GM12878 (cell line): ENCODE results near the gene CACNA1I. TPM values are rescaled to one million over a fixed set of nuclear protein-coding genes. Genes with fewer than 3 reads are reported as not detected.

ENCODE experiments used
- ATAC-seq: fragments of 200-7000 bp; cut with Tn5 transposase; 3 replicates; pipeline ENCODE4 v1.9.1; 2020; ENCODE audit warnings: mild to moderate bottlenecking, moderate library complexity
- BruUV-seq: library from RNA; stranded (reverse); fragments of 400-500 nt; replicated peaks from 2 replicates; lab custom pipeline; 2021; lab: Mats Ljungman, UMichigan
- CTCF ChIA-PET: fragments of 300-600 bp; sonication (Branson Sonifier 250); formaldehyde crosslinking; extraction: SDS; loops from one replicate; lab custom pipeline; 2021; ENCODE audit warnings: inconsistent platforms; lab: Yijun Ruan, JAX
- POLR2A ChIA-PET: fragments of 350-600 bp; formaldehyde crosslinking; extraction: SDS; loops from one replicate; lab custom pipeline; 2021; ENCODE audit warnings: inconsistent platforms; lab: Charles Lee
- RAD21 ChIA-PET: fragments of 300-600 bp; sonication (Branson Sonifier 250); formaldehyde crosslinking; loops from one replicate; lab custom pipeline; 2023; ENCODE audit warnings: antibody characterized with exemption; ENCODE audit not compliant: unreplicated experiment; lab: Charles Lee
- SMC1A ChIA-PET: fragments of 300-600 bp; sonication (Branson Sonifier 250); formaldehyde crosslinking; loops from one replicate; lab custom pipeline; 2023; ENCODE audit not compliant: unreplicated experiment, uncharacterized antibody; lab: Charles Lee
- DNase-seq: peaks from one replicate; pipeline ENCODE4 v3.0.0-alpha.2; 2011; ENCODE audit warnings: low read depth, low spot score
- FAIRE-seq: peaks from 3 replicates; lab custom pipeline; 2011; peaks lifted over from hg19 to GRCh38; lab: Jason Lieb, UNC
- H2AFZ ChIP-seq: 2 replicates; pipeline ENCODE4 v1.6.0; 2011; ENCODE audit warnings: low read depth, low read length, control low read depth; ENCODE audit not compliant: control insufficient read depth
- H3K27ac ChIP-seq: 2 replicates; pipeline ENCODE4 v1.5.1; 2011; ENCODE audit warnings: control low read depth; ENCODE audit not compliant: control insufficient read depth, insufficient read depth
- H3K27me3 ChIP-seq, 2 experiments: replicated peaks in 1 of 2; 2 replicates each; pipeline versions ENCODE4 v1.6.0 to v1.6.1; 2011; ENCODE audit warnings: low read length in 1 of 2; ENCODE audit not compliant: control insufficient read depth in 2 of 2, insufficient read depth in 2 of 2
- H3K36me3 ChIP-seq, 2 experiments: 2 replicates each; pipeline ENCODE4 v1.5.1; 2011; ENCODE audit warnings: low read length in 1 of 2; ENCODE audit not compliant: control insufficient read depth in 2 of 2, insufficient read depth in 2 of 2
- H3K4me1 ChIP-seq: 2 replicates; pipeline ENCODE4 v1.6.1; 2011; ENCODE audit warnings: mild to moderate bottlenecking, low read length, moderate library complexity, mixed read lengths; ENCODE audit not compliant: control insufficient read depth, insufficient read depth
- H3K4me2 ChIP-seq: 2 replicates; pipeline ENCODE4 v1.6.0; 2011; ENCODE audit warnings: control low read depth; ENCODE audit not compliant: control insufficient read depth, insufficient read depth
- H3K4me3 ChIP-seq: fragments of 200-600 bp; sonication (generic); 2 replicates; pipeline ENCODE4 v1.5.1; 2016
- H3K79me2 ChIP-seq: 2 replicates; pipeline ENCODE4 v1.6.0; 2011; ENCODE audit warnings: low read length; ENCODE audit not compliant: control insufficient read depth, insufficient read depth
- H3K9ac ChIP-seq: 2 replicates; pipeline ENCODE4 v1.8.0; 2011; ENCODE audit warnings: low read length, control low read depth, mixed read lengths; ENCODE audit not compliant: control insufficient read depth, insufficient read depth
- H3K9me3 ChIP-seq: replicated peaks from 3 replicates; pipeline ENCODE4 v1.5.1; 2011; ENCODE audit warnings: mild to moderate bottlenecking, low read length; ENCODE audit not compliant: control insufficient read depth, insufficient read depth
- H4K20me1 ChIP-seq: 2 replicates; pipeline ENCODE4 v1.6.0; 2011; ENCODE audit not compliant: control insufficient read depth, insufficient read depth
- CEBPB ChIP-seq, 2 experiments: fragments of 150-350 bp in 1 of 2; IDR thresholded peaks; 2 replicates each; pipeline ENCODE4 v1.6.1; 2012 to 2014; ENCODE audit warnings: low read depth in 2 of 2, low read length in 2 of 2, borderline replicate concordance in 1 of 2, inconsistent platforms in 1 of 2
- CHD4 ChIP-seq: fragments of 200-600 bp; sonication (generic); IDR thresholded peaks from 2 replicates; pipeline ENCODE4 v1.6.1; 2016; ENCODE audit warnings: mild to moderate bottlenecking
- FOXM1 ChIP-seq: IDR thresholded peaks from 2 replicates; pipeline ENCODE4 v1.6.1; 2012; ENCODE audit warnings: low read depth, mild to moderate bottlenecking, inconsistent platforms, low read length, moderate library complexity
- MAX ChIP-seq: IDR thresholded peaks from 2 replicates; pipeline ENCODE4 v1.6.1; 2012; ENCODE audit warnings: low read depth, low read length, improper control_type of control experiment
- NBN ChIP-seq: fragments of 450-650 bp; IDR thresholded peaks from 2 replicates; pipeline ENCODE4 v1.6.1; 2016
- WGBS: methylation state at CpG from one replicate; pipeline ENCODE4 v1.1.6; 2016; ENCODE audit warnings: low lambda C conversion rate; ENCODE audit not compliant: insufficient replicate concordance, insufficient coverage; ENCODE audit errors: missing lambda C conversion rate; 5-methylcytosine and 5-hydroxymethylcytosine counted together
- in situ Hi-C: fragments of 300-500 bp; cut with MboI; formaldehyde crosslinking; loops from 9 replicates; pipeline ENCODE4 v1.14.3; 2018; ENCODE audit warnings: mixed read lengths
- intact Hi-C: fragments of 100-400 bp; cut with micrococcal nuclease; formaldehyde crosslinking; loops from one replicate; pipeline ENCODE4 v1.14.2; 2022; ENCODE audit not compliant: unreplicated experiment
- polyA plus RNA-seq, 11 experiments: library from polyadenylated mRNA; depleted of rRNA in 4 of 11; unstranded in 6 of 11; stranded (reverse) in 5 of 11; fragments of >200 nt; fragmentation: Nextera tagmentation in 4 of 11; fragmentation: Illumina TruSeq in 1 of 11; extraction: Ambion mirVana in 4 of 11; extraction: Trizol in 1 of 11; gene quantifications; 1 replicate in 1 of 11; 2 replicates in 10 of 11; pipeline versions ENCODE4 v1.2.1 to v1.2.3, GENCODE V29; 2011 to 2016; ENCODE audit warnings: inconsistent platforms in 2 of 11, missing spikeins in 2 of 11, low read depth in 1 of 11
- total RNA-seq, 4 experiments: library from RNA; depleted of rRNA in 3 of 4; stranded (reverse); fragments of >200 nt in 3 of 4; fragmentation: Illumina TruSeq in 1 of 4; extraction: Trizol in 1 of 4; gene quantifications; 2 replicates each; pipeline versions ENCODE4 v1.2.1 to v1.2.3, GENCODE V29; 2013 to 2021

Gene CACNA1I
- total and polyA plus RNA-seq, 10 of the 15 experiments (the other 5 are each of a cell fraction or from before 2014, with no cell fraction given): 0.01 to 0.03 TPM; not detected in 8

GRCh38 chr22:39611360-39611759 lies 40.8 kb downstream of the CACNA1I start:
- Histone ChIP-seq H3K9me3 (peaks cover 3% of the 10 kb centered on the region; the same call in 2 of the 3 replicates), H3K27ac (no peak overlapping the region), H3K9ac (no peak overlapping the region), H3K4me2 (no peak overlapping the region), H3K27me3 (peaks cover 3 to 4% of the 10 kb centered on the region in 2 experiments), H3K4me3 (no peak overlapping the region), H4K20me1 (no peaks in the 10 kb centered on the region), H2AFZ (no peak overlapping the region), H3K4me1 (no peaks in the 10 kb centered on the region), H3K79me2 (no peaks in the 10 kb centered on the region), H3K36me3 (no peaks in the 10 kb centered on the region)
- ChIA-PET CTCF (interaction anchor here (1.1 to 1.3 kb wide), 2 partner anchors 10 to 413 kb away, joined by 3 read pairs; no protein-coding TSS in a partner anchor), SMC1A (no interaction called here), RAD21 (no interaction called here), POLR2A (no interaction called here)
- DNase-seq (no peak), ATAC-seq (no peak), FAIRE-seq (no peak)
- in situ Hi-C loops: no loop called here
- TF ChIP-seq CEBPB (IDR thresholded peaks at IDR 0.05; ENCODE audit: borderline replicate concordance in 1 of 2, low read depth in 2 of 2, low read length in 2 of 2): no peak
- intact Hi-C loops: no loop called here
- 8% methylated on average over 4 of the region's 4 CpGs for WGBS
- no TSS peak for BruUV-seq

- peaks cover 3% of the 10 kb centered on the region; the same call in 2 of the 3 replicates for H3K9me3 ChIP-seq
- WGBS: 50% methylated on average over 7 of the region's 7 CpGs
- no peak for FAIRE-seq
- no peaks in the 10 kb centered on the region for H3K79me2 ChIP-seq
- no peaks in the 10 kb centered on the region for H4K20me1 ChIP-seq
- peaks cover 3 to 4% of the 10 kb centered on the region in 2 experiments for H3K27me3 ChIP-seq
- no peak overlapping the region for H3K9ac ChIP-seq
- no peak overlapping the region for H3K4me2 ChIP-seq
- H3K36me3 ChIP-seq: no peaks in the 10 kb centered on the region
- intact Hi-C loops (no loop called here), in situ Hi-C loops (no loop called here)
- no TSS peak for BruUV-seq
- SMC1A ChIA-PET: interaction anchor here (0.8 kb wide), 1 partner anchor 411 kb away, joined by 4 read pairs; no protein-coding TSS in a partner anchor
- no peak overlapping the region for H3K27ac ChIP-seq
- H3K4me1 ChIP-seq: no peaks in the 10 kb centered on the region; the same call in 1 of the 2 replicates
- no peak for TF ChIP-seq NBN
- no peak for TF ChIP-seq CHD4
- TF ChIP-seq FOXM1: no peak
- TF ChIP-seq MAX: no peak
- RAD21 ChIA-PET: no interaction called here
- no peak overlapping the region for H2AFZ ChIP-seq
- CTCF ChIA-PET: interaction anchor here (1.2 kb wide), 1 partner anchor 412 kb away, joined by 3 read pairs; no protein-coding TSS in a partner anchor
- POLR2A ChIA-PET: interaction anchor here (0.6 kb wide), 1 partner anchor 1127 kb away, joined by 3 read pairs; no protein-coding TSS in a partner anchor
- H3K4me3 ChIP-seq: no peak overlapping the region
- ATAC-seq: no peak
- DNase-seq: no peak
Observed at GRCh38 chr22:39612811-39613548, 42.4 kb downstream of the CACNA1I start.
